Measurements from ENCODE around the gene KIF1B.

KIF1B gene

GRCh38 chr1:10171105-10171767 is 39.1 kb upstream of the KIF1B start:
- H3K27ac ChIP-seq (ENCODE audit: extremely low read depth, low read depth, low read length), result no peak overlapping the region
- no peak for TF ChIP-seq ZNF23 (tag by site-specific recombination; IDR thresholded peaks at IDR 0.05; ENCODE audit: borderline replicate concordance)
- no peak for TF ChIP-seq ZNF202 (tag by site-specific recombination; IDR thresholded peaks at IDR 0.05; ENCODE audit: borderline replicate concordance)
- no peak for TF ChIP-seq ZFP41 (tag by site-specific recombination; IDR thresholded peaks at IDR 0.05; ENCODE audit: borderline replicate concordance)
- TF ChIP-seq ZNF658 (tag by site-specific recombination; IDR thresholded peaks at IDR 0.05), result no peak
- no peak for TF ChIP-seq ZEB2 (tag by site-specific recombination; IDR thresholded peaks at IDR 0.05)
- TF ChIP-seq RBAK (tag by site-specific recombination; IDR thresholded peaks at IDR 0.05), result no peak
- TF ChIP-seq ZNF626 (tag by site-specific recombination; IDR thresholded peaks at IDR 0.05), result no peak
- TF ChIP-seq, protein P1, sequence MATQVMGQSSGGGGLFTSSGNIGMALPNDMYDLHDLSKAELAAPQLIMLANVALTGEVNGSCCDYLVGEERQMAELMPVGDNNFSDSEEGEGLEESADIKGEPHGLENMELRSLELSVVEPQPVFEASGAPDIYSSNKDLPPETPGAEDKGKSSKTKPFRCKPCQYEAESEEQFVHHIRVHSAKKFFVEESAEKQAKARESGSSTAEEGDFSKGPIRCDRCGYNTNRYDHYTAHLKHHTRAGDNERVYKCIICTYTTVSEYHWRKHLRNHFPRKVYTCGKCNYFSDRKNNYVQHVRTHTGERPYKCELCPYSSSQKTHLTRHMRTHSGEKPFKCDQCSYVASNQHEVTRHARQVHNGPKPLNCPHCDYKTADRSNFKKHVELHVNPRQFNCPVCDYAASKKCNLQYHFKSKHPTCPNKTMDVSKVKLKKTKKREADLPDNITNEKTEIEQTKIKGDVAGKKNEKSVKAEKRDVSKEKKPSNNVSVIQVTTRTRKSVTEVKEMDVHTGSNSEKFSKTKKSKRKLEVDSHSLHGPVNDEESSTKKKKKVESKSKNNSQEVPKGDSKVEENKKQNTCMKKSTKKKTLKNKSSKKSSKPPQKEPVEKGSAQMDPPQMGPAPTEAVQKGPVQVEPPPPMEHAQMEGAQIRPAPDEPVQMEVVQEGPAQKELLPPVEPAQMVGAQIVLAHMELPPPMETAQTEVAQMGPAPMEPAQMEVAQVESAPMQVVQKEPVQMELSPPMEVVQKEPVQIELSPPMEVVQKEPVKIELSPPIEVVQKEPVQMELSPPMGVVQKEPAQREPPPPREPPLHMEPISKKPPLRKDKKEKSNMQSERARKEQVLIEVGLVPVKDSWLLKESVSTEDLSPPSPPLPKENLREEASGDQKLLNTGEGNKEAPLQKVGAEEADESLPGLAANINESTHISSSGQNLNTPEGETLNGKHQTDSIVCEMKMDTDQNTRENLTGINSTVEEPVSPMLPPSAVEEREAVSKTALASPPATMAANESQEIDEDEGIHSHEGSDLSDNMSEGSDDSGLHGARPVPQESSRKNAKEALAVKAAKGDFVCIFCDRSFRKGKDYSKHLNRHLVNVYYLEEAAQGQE (tag by site-specific recombination; IDR thresholded peaks at IDR 0.05), result no peak
- no peak for TF ChIP-seq ZNF704 (tag by site-specific recombination; IDR thresholded peaks at IDR 0.05)
- TF ChIP-seq ZNF837 (tag by site-specific recombination; IDR thresholded peaks at IDR 0.05), result no peak
- TF ChIP-seq, protein P2, sequence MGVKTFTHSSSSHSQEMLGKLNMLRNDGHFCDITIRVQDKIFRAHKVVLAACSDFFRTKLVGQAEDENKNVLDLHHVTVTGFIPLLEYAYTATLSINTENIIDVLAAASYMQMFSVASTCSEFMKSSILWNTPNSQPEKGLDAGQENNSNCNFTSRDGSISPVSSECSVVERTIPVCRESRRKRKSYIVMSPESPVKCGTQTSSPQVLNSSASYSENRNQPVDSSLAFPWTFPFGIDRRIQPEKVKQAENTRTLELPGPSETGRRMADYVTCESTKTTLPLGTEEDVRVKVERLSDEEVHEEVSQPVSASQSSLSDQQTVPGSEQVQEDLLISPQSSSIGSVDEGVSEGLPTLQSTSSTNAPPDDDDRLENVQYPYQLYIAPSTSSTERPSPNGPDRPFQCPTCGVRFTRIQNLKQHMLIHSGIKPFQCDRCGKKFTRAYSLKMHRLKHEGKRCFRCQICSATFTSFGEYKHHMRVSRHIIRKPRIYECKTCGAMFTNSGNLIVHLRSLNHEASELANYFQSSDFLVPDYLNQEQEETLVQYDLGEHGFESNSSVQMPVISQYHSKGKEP (tag by site-specific recombination; IDR thresholded peaks at IDR 0.05), result no peak
- TF ChIP-seq ZNF114 (tag by site-specific recombination; IDR thresholded peaks at IDR 0.05), result no peak
- no peak for TF ChIP-seq HOXC10 (CRISPR knock-in tag; IDR thresholded peaks at IDR 0.05)
- TF ChIP-seq ZNF433 (tag by site-specific recombination; IDR thresholded peaks at IDR 0.05; ENCODE audit: low read depth), result no peak
- no peak for TF ChIP-seq BCL11B (tag by site-specific recombination; IDR thresholded peaks at IDR 0.05; ENCODE audit: low read depth)
- no peak for TF ChIP-seq ZNF391 (tag by site-specific recombination; IDR thresholded peaks at IDR 0.05; ENCODE audit: borderline replicate concordance, low read depth)
- TF ChIP-seq HOXA7 (CRISPR knock-in tag; IDR thresholded peaks at IDR 0.05; ENCODE audit: borderline replicate concordance), result no peak
- TF ChIP-seq AEBP2 (tag by site-specific recombination; IDR thresholded peaks at IDR 0.05; ENCODE audit: borderline replicate concordance), result no peak
- no peak for TF ChIP-seq ZNF211 (tag by site-specific recombination; IDR thresholded peaks at IDR 0.05; ENCODE audit: low read depth)
- no peak for TF ChIP-seq GLIS1 (tag by site-specific recombination; IDR thresholded peaks at IDR 0.05)
- no peak overlapping the region for H3K4me3 ChIP-seq (ENCODE audit: low read depth, low read length)
- no peaks in the 10 kb centered on the region for H3K9me3 ChIP-seq (ENCODE audit: control insufficient read depth, insufficient read depth, low read depth, low read length)
- peaks cover 6 to 67% of the 10 kb centered on the region in 2 experiments for H3K36me3 ChIP-seq (ENCODE audit: control insufficient read depth in 2 of 2, insufficient read depth in 1 of 2, low read length in 2 of 2)
- POLR2A ChIA-PET, result no interaction called here
- CTCF ChIA-PET, result interaction anchor here (1.3 kb wide), 1 partner anchor 38 kb away, joined by 4 read pairs; no protein-coding TSS in a partner anchor
- H3K4me1 ChIP-seq (ENCODE audit: control insufficient read depth, insufficient read depth, low read length), result no peaks in the 10 kb centered on the region
